Hypothalamus (tissue), 51 donors: Measurements from ENCODE around the gene ST7.

Experiments used
- DNase-seq, 51 donors: peaks; one replicate each; lab custom pipeline; 2025; lab: John Stamatoyannopoulos, UW

Gene ST7

DNA sequence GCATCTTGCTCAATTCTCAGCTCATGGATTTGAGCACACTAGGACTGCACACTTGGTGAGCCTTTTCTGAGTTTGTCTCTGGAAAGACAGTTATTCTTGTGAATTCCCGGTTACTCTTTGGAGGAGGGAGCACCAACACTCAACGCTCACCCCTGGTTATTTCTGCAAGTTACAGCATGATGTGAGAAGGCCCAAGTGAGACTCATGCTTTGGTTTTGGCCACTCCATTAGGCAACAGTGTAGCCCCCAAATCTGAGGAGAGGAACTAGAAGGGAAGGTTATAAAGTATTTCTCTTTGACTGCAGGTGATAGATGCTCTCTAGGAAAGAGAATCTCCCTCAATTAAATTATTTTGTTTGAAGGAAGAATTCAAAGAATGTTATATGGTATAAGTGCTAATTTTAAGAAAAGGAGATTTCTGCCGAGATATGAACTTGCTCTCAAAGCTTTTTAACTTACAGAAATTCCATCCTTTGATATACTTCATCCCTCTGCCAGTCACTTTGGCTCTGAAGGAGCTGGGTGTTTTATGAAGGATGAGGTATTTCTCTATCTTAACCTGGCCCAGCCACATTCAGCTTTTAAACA, 186.2 kb downstream of the ST7 start:
- DNase-seq = no peak

- DNase-seq = no peak
These were observed 187.6 kb downstream of the ST7 start for GRCh38 chr7:117140921-117141320.

DNA sequence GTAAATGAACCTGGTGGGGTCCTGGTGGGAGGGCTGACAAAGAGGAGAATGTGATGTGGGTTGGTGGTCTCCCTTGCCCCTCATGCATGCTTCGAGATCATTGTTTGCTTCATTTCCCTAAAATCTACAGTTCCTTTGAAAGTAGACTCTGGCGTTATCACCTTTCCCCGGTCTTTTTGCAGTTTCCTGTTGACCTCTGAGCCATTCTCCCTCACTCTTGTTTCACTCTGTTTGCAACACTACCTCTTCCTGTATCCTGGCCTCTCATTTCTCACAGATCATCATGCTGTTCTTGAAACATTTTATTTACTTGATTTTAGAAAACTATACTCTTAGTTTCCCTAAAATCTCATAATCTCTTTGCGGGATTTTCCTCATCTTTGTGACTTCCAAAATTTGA, 189.8 kb downstream of the ST7 start:
- no peak for DNase-seq

DNA sequence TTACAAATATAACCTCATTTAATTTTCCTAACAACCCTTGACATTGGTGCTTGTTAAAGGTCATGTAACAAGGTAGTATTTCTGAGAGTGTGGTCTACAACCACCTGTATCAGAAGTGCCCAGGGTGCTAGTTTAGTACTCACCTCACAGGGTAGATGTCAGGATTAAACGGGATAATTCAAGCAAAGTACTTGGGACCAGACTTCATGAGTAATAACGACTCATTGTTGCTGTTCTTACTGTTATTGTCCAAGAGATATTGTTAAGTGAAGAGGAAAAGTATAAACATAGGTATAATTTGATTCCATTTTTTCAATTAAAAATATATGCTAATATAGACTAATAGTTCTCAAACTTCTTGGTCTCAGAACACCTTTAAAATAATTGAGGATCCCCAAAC, 190.3 kb downstream of the ST7 start:
- DNase-seq = no peak

DNA sequence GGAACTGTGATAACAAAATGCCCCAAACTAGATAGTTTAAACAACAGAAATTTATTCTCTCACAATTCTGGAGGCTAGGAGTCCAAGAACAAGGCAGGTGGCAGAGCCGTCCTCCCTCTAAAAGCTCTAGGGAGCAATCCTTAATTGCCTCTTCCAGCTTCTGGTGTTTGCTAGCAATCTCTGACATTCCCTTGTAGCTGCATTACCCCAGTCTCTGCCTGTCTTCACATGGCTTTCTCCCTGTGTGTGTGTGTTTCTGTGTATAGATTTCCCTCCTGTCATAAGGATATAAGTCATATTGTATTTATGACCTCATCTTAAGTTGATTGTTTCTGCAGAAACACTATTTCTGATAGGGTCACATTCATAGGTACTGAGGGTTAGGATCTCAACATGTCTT, 192.0 kb downstream of the ST7 start:
- no peak for DNase-seq

GRCh38 chr7:117146059-117146458, 192.8 kb downstream of the ST7 start:
- DNase-seq = no peak

DNA sequence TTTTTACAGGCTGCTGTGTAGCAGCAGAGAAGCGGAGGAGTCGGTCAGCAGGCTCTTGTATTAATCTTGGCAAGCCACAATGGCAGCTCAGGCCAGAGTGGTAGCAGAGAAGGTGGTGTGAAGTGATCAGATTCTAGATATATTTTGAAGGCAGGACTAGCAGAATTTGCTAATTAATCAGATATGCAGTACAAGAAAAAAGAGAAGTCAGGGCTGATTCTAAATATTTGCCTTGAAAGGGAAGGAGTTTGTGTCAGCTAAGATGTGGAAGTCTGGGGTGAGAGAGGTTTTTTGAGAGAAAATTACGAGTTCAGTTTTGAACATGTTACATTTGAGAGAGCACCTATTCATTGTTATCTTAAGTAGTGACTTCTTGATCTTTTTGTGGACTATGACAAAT, 193.2 kb downstream of the ST7 start:
- no peak for DNase-seq

GRCh38 chr7:117148971-117149370, 195.7 kb downstream of the ST7 start:
- no peak for DNase-seq

DNA sequence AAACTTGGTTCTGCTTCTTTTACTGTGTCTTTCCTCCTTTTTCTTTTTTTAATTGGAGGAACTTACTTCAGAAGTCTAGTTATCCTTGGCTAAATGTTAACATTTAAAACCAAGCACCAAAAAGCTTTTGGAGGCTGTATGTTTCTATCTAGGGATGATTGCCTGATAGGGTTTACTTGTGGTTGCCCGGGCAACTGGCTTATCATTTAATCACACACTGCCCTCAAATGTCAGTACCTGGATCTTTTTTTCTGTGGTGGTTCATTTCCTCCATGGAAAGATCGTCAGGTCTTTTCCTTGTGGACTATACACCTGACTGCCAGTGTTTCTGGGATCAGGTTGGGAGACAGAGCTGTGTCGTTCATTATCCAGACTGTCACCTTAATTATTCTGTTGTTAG, 196.4 kb downstream of the ST7 start:
- DNase-seq = no peak

DNA sequence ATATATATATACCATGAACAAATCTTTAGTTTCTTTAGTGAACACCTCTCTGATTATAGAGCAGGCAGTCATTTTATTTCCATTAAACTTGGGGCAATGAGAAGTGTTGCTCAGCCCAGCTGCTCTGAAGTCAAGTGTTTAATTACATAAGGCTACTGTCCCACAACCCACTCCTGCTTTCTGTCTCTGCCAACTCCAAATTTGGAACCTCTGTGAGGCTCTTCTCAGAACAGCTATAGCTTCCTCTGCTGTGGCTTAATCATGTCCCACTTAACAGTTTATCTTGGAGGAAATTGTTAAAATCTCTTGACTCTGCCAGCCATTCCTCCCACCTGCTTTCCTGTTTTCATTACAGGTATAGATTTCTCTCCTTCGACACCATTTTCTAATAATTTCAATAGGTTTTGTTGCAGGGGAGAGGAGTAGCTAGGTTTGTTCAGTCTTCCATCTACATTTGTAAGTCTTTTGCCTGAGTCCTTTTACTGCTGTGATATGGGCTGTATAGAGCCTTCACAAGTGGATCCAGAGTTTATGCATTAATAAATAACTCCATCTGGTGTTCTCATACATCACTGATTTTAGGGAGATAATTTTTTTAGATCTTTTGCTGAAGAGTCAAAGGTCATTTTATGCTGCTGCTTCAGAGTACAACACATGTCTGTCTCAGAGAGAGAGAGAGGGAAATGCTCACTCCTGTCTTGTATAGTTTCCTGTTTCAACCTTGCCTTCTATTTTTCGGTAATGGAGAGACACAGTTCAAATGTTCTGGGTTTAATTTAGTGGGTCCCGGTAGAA, 199.1 kb downstream of the ST7 start:
- DNase-seq = peak in 1 of 51 donors; percentile 12

DNA sequence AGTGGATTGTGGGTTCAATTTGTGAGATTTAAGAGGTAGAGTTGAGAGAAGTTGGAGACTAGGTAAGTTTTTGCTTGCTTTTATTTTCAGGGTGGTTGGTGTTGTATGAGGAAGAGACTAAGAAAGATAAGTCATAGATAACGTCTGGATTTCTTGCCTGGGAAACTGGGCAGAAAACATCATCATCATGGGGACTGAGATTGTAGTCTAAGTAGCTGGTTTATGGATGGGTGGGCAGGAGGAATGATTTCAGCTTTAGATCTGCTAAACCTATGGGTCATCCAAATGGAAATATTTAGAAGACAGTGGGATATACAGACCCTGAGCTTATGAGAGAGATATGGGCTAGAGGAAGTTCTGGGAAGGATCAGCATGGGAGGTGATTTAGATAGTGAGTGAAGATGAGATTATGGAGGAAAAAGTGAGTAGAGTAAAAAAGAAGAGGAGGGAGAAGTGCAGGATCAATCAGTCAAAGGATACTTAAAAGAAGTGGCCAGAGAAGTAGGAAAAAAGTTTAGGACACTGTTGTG, 199.8 kb downstream of the ST7 start:
- DNase-seq = no peak

GRCh38 chr7:117154721-117155120, 201.4 kb downstream of the ST7 start:
- no peak for DNase-seq

DNA sequence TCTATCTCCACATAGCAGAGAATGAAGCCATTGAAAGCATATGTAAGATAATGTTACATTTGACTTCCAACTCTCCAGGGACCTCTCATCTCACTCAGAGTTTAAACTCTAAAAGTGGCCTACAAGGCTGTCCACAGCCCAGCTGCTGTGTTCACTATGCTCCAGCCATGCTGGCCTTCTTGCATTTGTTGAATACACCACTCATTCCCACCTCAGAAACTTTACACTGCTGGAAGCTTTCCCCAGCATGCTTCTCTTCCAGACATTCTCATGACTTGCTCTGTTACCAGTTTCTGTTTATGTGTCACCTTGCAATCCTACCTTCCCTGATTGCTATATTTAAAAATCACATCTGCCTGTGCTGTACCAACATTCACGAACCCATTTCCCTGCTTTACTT, 202.4 kb downstream of the ST7 start:
- DNase-seq = no peak

GRCh38 chr7:117157241-117158209, 204.2 kb downstream of the ST7 start:
- peak in 29 of 51 donors; percentile 1 to 57 (median 21) for DNase-seq

- no peak for DNase-seq
These were observed 205.8 kb downstream of the ST7 start for GRCh38 chr7:117158941-117159697.

DNA sequence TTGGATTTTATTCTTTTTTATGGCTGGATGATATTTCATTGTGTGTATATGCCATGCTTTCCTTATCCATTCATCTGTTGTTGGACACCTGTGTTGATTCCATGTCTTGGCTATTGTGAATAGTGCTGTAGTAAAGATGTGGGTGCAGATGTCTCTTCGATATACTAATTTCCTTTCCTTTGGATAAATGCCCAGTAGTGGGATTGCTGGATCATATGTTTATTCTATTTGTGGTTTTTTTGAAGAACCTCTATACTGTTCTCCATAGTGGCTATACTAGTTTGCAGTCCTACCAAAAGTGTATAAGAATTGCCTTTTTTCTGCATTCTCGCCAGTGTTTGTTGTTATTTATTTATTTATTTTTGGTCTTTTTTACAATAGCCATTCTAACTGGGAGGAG, 209.8 kb downstream of the ST7 start:
- no peak for DNase-seq

GRCh38 chr7:117164620-117165019, 211.3 kb downstream of the ST7 start:
- DNase-seq = peak in 1 of 51 donors; percentile 9

DNA sequence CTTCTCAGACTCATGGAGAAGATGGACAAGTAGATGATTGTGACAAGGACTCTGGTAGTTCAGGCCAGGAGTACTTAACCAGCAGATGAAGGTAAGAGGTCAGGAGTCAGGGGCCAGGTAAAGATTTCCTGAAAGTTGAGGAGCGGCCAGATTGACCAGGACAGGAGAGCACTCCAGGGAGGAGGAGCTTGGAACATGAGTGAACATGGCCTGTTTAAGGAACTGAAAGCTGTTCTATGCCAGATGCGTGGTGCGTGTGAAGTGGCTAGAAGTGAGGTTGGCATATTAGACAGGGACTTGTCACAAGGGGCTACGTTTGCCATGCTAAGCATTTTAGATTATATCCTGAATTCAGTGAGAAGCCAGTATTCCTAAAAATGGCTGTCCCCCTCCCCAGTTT, 212.4 kb downstream of the ST7 start:
- DNase-seq = no peak

- DNase-seq = no peak
These were observed 216.6 kb downstream of the ST7 start for GRCh38 chr7:117169907-117170306.

GRCh38 chr7:117171106-117171505, 217.8 kb downstream of the ST7 start:
- no peak for DNase-seq
